GM23248 (cell line): ENCODE measurements around the gene LLGL2. TPM values are rescaled to one million over a fixed set of nuclear protein-coding genes. Genes with fewer than 3 reads are reported as not detected.

Experiments used
- DNase-seq: peaks from one replicate; pipeline ENCODE4 v3.0.0-alpha.2; 2015
- H2AFZ ChIP-seq: fragments of 200-600 bp; sonication (generic); 2 replicates; pipeline ENCODE4 v1.6.1; 2016; ENCODE audit warnings: antibody characterized with exemption
- H3F3A ChIP-seq: fragments of 200-600 bp; sonication (generic); 2 replicates; pipeline ENCODE4 v1.6.1; 2016; ENCODE audit warnings: mild to moderate bottlenecking, antibody characterized with exemption, mixed run types; ENCODE audit not compliant: insufficient read depth
- H3K27ac ChIP-seq: fragments of 200-600 bp; sonication (generic); 2 replicates; pipeline ENCODE4 v1.5.1; 2016; ENCODE audit warnings: mild to moderate bottlenecking
- H3K27me3 ChIP-seq: fragments of 200-600 bp; sonication (generic); replicated peaks from 2 replicates; pipeline ENCODE4 v1.6.1; 2016; ENCODE audit warnings: mild to moderate bottlenecking; ENCODE audit not compliant: insufficient read depth
- H3K36me3 ChIP-seq: fragments of 200-600 bp; sonication (generic); 2 replicates; pipeline ENCODE4 v1.6.1; 2016; ENCODE audit warnings: low read depth, mild to moderate bottlenecking
- H3K4me1 ChIP-seq: fragments of 200-600 bp; sonication (generic); 2 replicates; pipeline ENCODE4 v1.6.1; 2016; ENCODE audit warnings: mild to moderate bottlenecking; ENCODE audit not compliant: insufficient read depth
- H3K4me2 ChIP-seq: fragments of 200-600 bp; sonication (generic); one replicate; pipeline ENCODE4 v1.6.1; 2016; ENCODE audit warnings: mild to moderate bottlenecking; ENCODE audit not compliant: unreplicated experiment
- H3K4me3 ChIP-seq: fragments of 200-600 bp; sonication (generic); 2 replicates; pipeline ENCODE4 v1.5.1; 2016; ENCODE audit warnings: mild to moderate bottlenecking
- H3K79me2 ChIP-seq: fragments of 200-600 bp; sonication (generic); 2 replicates; pipeline ENCODE4 v1.6.1; 2016; ENCODE audit warnings: mild to moderate bottlenecking; ENCODE audit not compliant: insufficient read depth
- H3K9ac ChIP-seq: fragments of 200-600 bp; sonication (generic); 2 replicates; pipeline ENCODE4 v1.6.1; 2016; ENCODE audit warnings: mild to moderate bottlenecking
- H3K9me2 ChIP-seq: fragments of 200-600 bp; sonication (generic); 2 replicates; pipeline ENCODE4 v1.6.1; 2016; ENCODE audit warnings: mixed run types, mild to moderate bottlenecking, moderate library complexity; ENCODE audit not compliant: insufficient read depth
- H3K9me3 ChIP-seq: fragments of 200-600 bp; sonication (generic); one replicate; pipeline ENCODE4 v1.6.1; 2017; ENCODE audit warnings: low read depth
- H4K20me1 ChIP-seq: fragments of 200-600 bp; sonication (generic); 2 replicates; pipeline ENCODE4 v1.6.0; 2016; ENCODE audit not compliant: insufficient read depth
- EZH2 ChIP-seq: fragments of 200-600 bp; sonication (generic); IDR thresholded peaks from 2 replicates; pipeline ENCODE4 v1.6.1; 2018; ENCODE audit warnings: antibody characterized with exemption, mild to moderate bottlenecking; ENCODE audit not compliant: insufficient read depth, poor library complexity, severe bottlenecking
- EZH2phosphoT487 ChIP-seq: fragments of 200-600 bp; sonication (generic); IDR thresholded peaks from 2 replicates; pipeline ENCODE4 v1.6.1; 2018; ENCODE audit warnings: antibody characterized with exemption, moderate library complexity, mild to moderate bottlenecking, low read depth; ENCODE audit not compliant: insufficient read depth
- WGBS, 2 experiments: methylation state at CpG; one replicate each; pipeline ENCODE4 v1.1.6; 2015 to 2017; ENCODE audit warnings: low lambda C conversion rate in 2 of 2, low coverage in 1 of 2; ENCODE audit errors: missing lambda C conversion rate in 2 of 2; 5-methylcytosine and 5-hydroxymethylcytosine counted together
- in situ Hi-C: fragments of 300-500 bp; cut with MboI; formaldehyde crosslinking; loops from 2 replicates; pipeline ENCODE4 v1.15.0; 2020
- polyA plus RNA-seq: library from polyadenylated mRNA; unstranded; fragments of >200 nt; fragmentation: Nextera tagmentation; extraction: Ambion mirVana; gene quantifications from 2 replicates; pipeline ENCODE4 v1.2.1, GENCODE V29; 2016
- total RNA-seq: library from RNA; depleted of rRNA; stranded (reverse); fragments of >200 nt; shearing (Covaris generic); gene quantifications from 2 replicates; pipeline ENCODE4 v1.2.3, GENCODE V29; 2014

LLGL2 gene
- total and polyA plus RNA-seq, 2 experiments from 2014 or later, result not detected

DNA sequence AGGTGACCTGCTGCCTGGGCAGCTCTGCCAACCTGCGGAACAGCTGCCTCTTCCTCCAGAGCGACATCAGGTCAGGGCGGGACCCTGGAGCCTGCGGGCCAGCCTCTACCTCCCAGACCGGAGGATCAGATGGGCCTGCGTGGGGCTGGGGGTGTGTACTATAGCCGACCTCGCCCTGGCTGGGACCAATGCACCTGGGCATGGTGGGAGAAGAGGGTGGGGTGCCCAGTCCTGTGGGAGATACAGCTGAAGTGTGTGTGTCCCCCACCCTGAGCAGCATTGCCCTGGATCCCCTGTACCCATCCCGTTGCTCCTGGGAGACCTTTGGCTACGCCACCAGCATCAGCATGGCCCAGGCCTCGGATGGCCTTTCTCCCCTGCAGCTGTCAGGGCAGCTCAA, 29.5 kb upstream of the LLGL2 start:
- Histone ChIP-seq H3F3A (no peaks in the 10 kb centered on the region), H2AFZ (no peak overlapping the region), H3K9me3 (no peaks in the 10 kb centered on the region), H3K9ac (no peak overlapping the region), H3K4me1 (no peaks in the 10 kb centered on the region), H3K79me2 (no peaks in the 10 kb centered on the region), H3K36me3 (peaks cover 4% of the 10 kb centered on the region; the same call in 1 of the 2 replicates), H3K4me3 (no peak overlapping the region), H3K27me3 (no peaks in the 10 kb centered on the region), H3K4me2 (no peak overlapping the region), H3K9me2 (no peaks in the 10 kb centered on the region), H4K20me1 (no peaks in the 10 kb centered on the region), H3K27ac (no peak overlapping the region)
- TF ChIP-seq EZH2 (no peak), EZH2phosphoT487 (no peak)
- 89 to 90% methylated on average over 11 of the region's 11 CpGs for WGBS, 2 experiments
- DNase-seq, result no peak
- in situ Hi-C loops, result no loop called here

DNA sequence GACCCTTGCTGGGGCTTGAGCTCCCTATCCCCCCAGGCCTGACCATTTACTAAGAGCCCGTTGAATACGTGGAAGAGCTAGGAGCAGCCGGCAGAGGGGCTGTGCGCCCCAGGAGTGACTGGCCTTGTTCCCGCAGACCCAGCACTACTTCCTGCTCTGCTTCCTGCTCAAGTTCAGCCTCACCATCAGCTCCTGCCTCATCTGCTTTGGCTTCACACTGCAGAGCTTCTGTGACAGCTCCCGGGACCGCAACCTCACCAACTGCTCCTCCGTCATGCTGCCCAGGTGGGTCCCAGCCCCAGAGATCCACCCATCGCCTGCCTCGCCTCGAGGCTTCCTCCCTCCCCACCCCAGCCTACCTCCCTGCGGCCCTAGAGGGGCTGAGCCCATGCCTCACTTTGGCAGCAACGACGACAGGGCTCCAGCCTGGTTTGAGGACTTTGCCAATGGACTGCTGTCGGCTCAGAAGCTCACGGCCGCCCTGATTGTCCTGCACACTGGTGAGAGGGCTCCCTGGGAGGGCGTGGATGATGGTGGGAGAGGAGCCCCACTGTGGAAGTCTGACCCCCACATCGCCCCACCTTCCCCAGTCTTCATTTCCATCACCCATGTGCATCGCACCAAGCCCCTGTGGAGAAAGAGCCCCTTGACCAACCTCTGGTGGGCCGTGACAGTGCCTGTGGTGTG, 27.3 kb upstream of the LLGL2 start:
- H3K9me2 ChIP-seq, result no peaks in the 10 kb centered on the region
- no peaks in the 10 kb centered on the region for H3F3A ChIP-seq
- no peaks in the 10 kb centered on the region for H3K4me1 ChIP-seq
- no peaks in the 10 kb centered on the region for H3K79me2 ChIP-seq
- H3K27me3 ChIP-seq, result no peaks in the 10 kb centered on the region
- no peak overlapping the region for H3K9ac ChIP-seq
- H3K9me3 ChIP-seq, result no peaks in the 10 kb centered on the region
- no peak overlapping the region for H3K4me3 ChIP-seq
- in situ Hi-C loops, result no loop called here
- peaks cover 4% of the 10 kb centered on the region; the same call in 1 of the 2 replicates for H3K36me3 ChIP-seq
- no peak for TF ChIP-seq EZH2
- TF ChIP-seq EZH2phosphoT487, result no peak
- H3K27ac ChIP-seq, result no peak overlapping the region
- no peaks in the 10 kb centered on the region for H4K20me1 ChIP-seq
- H3K4me2 ChIP-seq, result no peak overlapping the region
- no peak overlapping the region for H2AFZ ChIP-seq
- 88 to 89% methylated on average over 20 to 21 of the region's 21 CpGs for WGBS, 2 experiments
- no peak for DNase-seq

DNA sequence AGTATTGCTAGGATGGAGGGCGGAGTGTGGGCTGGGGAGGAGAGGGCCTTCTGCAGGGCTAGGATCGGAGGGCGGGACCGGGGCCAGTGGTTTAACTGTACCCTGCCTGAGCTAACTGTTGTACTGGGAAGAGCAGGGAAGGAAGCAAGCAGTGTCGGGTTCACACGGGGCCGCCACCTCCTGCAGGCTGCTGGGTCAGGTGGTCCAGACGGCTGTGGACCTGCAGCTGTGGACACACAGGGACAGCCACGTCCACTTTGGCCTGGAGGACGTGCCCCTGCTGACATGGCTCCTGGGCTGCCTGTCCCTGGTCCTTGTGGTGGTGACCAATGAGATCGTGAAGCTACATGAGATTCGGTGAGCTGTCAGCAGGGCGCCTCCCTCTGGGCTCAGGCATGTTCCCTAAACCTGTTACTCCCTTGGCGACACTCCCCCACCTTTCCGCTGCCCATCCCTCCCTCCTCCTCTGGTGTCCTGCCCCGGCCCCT, 26.7 kb upstream of the LLGL2 start:
- Histone ChIP-seq H3K9me3 (no peaks in the 10 kb centered on the region), H3K4me2 (no peak overlapping the region), H3K9ac (no peak overlapping the region), H3K9me2 (no peaks in the 10 kb centered on the region), H3K27ac (no peak overlapping the region), H3K4me3 (no peak overlapping the region), H4K20me1 (no peaks in the 10 kb centered on the region), H3K36me3 (peaks cover 4% of the 10 kb centered on the region; the same call in 1 of the 2 replicates), H3K79me2 (no peaks in the 10 kb centered on the region), H3K4me1 (no peaks in the 10 kb centered on the region), H3K27me3 (no peaks in the 10 kb centered on the region), H3F3A (no peaks in the 10 kb centered on the region), H2AFZ (no peak overlapping the region)
- TF ChIP-seq EZH2phosphoT487 (no peak), EZH2 (no peak)
- 61 to 73% methylated on average over 14 to 16 of the region's 16 CpGs for WGBS, 2 experiments
- in situ Hi-C loops, result no loop called here
- no peak for DNase-seq

DNA sequence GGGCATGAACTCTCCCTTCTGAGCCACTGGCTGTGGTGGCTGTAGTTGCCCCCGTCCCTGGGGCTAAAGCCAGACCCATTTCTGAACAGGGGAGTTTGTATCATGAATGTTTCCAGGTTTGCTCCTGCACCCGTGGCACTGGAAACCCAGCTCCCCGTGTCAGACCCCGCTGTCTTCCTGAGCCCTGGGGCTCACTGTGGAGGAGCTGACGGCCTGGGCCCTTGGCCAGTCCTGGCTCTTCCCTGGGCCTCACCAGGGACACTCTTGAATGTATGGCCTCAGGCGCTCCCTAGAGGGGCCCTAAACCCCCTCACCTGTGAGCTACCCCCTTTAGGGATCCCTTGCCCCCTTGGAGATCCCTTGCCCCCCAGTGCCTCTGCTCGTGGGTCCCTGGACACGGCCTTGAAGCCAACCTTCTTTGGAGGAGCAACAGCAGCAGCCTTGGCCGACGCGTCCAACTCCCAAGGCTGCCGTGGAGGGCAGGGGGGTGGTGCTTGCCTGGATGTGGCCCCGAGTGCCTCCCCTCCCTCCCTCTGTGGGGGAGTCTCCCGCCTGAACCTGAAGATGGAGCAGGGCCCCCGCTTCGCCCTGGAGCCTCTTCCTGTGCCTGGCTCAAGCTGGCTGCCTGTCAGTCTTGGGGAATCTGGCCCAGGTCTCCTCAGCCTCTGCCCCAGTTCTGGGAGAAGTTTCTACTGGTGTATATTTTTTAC, 26.0 kb upstream of the LLGL2 start:
- Histone ChIP-seq H3K79me2 (no peaks in the 10 kb centered on the region), H3K4me1 (no peaks in the 10 kb centered on the region), H3K36me3 (peaks cover 4% of the 10 kb centered on the region; the same call in 1 of the 2 replicates), H3F3A (no peaks in the 10 kb centered on the region), H3K9me3 (no peaks in the 10 kb centered on the region), H3K4me3 (no peak overlapping the region), H3K9me2 (no peaks in the 10 kb centered on the region), H3K4me2 (no peak overlapping the region), H2AFZ (no peak overlapping the region), H3K9ac (no peak overlapping the region), H3K27ac (no peak overlapping the region), H4K20me1 (no peaks in the 10 kb centered on the region), H3K27me3 (no peaks in the 10 kb centered on the region)
- WGBS, 2 experiments, result 64 to 69% methylated on average over 14 to 16 of the region's 16 CpGs
- DNase-seq, result no peak
- in situ Hi-C loops, result no loop called here
- TF ChIP-seq EZH2, result no peak
- TF ChIP-seq EZH2phosphoT487, result no peak
